CD14-positive monocyte (primary cell): ENCODE data around the gene POLD4. TPM values are rescaled to one million over a fixed set of nuclear protein-coding genes. Genes with fewer than 3 reads are reported as not detected.

Experiments used
- DNase-seq, 3 donors: peaks; one replicate each; pipeline ENCODE4 v3.0.0-alpha.2; 2011 to 2022
- H2AFZ ChIP-seq: 2 replicates; pipeline ENCODE4 v1.6.0; 2012; ENCODE audit warnings: mild to moderate bottlenecking, low read depth, low read length, inconsistent platforms; ENCODE audit not compliant: insufficient read depth, poor library complexity, severe bottlenecking
- H3K27ac ChIP-seq, 2 donors: 1 replicate in 1 of 2; 2 replicates in 1 of 2; pipeline ENCODE4 v1.5.1; 2012 to 2013; ENCODE audit warnings: low read length in 2 of 2, control low read depth in 1 of 2, inconsistent platforms in 1 of 2, low read depth in 1 of 2, mild to moderate bottlenecking in 1 of 2
- H3K27me3 ChIP-seq, 2 donors: one replicate each; pipeline versions ENCODE4 v1.6.0 to v1.6.1; 2011 to 2013; ENCODE audit warnings: low read length in 2 of 2; ENCODE audit not compliant: control insufficient read depth in 2 of 2, insufficient read depth in 2 of 2
- H3K36me3 ChIP-seq, 2 donors: replicated peaks in 1 of 2; 1 replicate in 1 of 2; 2 replicates in 1 of 2; pipeline versions ENCODE4 v1.5.1 to v1.6.1; 2012 to 2013; ENCODE audit warnings: low read length in 2 of 2, control low read depth in 1 of 2, inconsistent platforms in 1 of 2, mild to moderate bottlenecking in 1 of 2; ENCODE audit not compliant: insufficient read depth in 2 of 2, control insufficient read depth in 1 of 2
- H3K4me1 ChIP-seq, 2 donors: 1 replicate in 1 of 2; 2 replicates in 1 of 2; pipeline versions ENCODE4 v1.5.1 to v1.6.1; 2012 to 2013; ENCODE audit warnings: low read length in 2 of 2, control low read depth in 1 of 2, inconsistent platforms in 1 of 2, mild to moderate bottlenecking in 1 of 2, moderate library complexity in 1 of 2; ENCODE audit not compliant: insufficient read depth in 2 of 2, control insufficient read depth in 1 of 2
- H3K4me2 ChIP-seq: replicated peaks from 2 replicates; pipeline ENCODE3; 2012; ENCODE audit warnings: low read length, moderate library complexity, mild to moderate bottlenecking; ENCODE audit not compliant: poor library complexity, severe bottlenecking; ENCODE audit errors: extremely low read depth
- H3K4me3 ChIP-seq, 3 experiments: fragments of 200-600 bp in 1 of 3; sonication (generic) in 1 of 3; replicated peaks in 1 of 3; 1 replicate in 2 of 3; 2 replicates in 1 of 3; pipeline ENCODE4 v1.5.1; 2011 to 2013; ENCODE audit warnings: low read length in 3 of 3, mild to moderate bottlenecking in 3 of 3, control low read depth in 2 of 3, low read depth in 2 of 3, inconsistent platforms in 1 of 3, moderate library complexity in 1 of 3
- H3K79me2 ChIP-seq: 2 replicates; pipeline ENCODE4 v1.6.0; 2012; ENCODE audit warnings: mild to moderate bottlenecking, control low read depth, inconsistent platforms, low read length, moderate library complexity; ENCODE audit not compliant: insufficient read depth
- H3K9ac ChIP-seq: 2 replicates; pipeline ENCODE4 v1.6.0; 2017; ENCODE audit warnings: low read length, mild to moderate bottlenecking; ENCODE audit not compliant: insufficient read depth, poor library complexity, severe bottlenecking
- H3K9me3 ChIP-seq, 2 donors: replicated peaks in 1 of 2; 1 replicate in 1 of 2; 2 replicates in 1 of 2; pipeline versions ENCODE4 v1.5.1 to v1.6.1; 2012 to 2013; ENCODE audit warnings: low read length in 2 of 2, control low read depth in 1 of 2; ENCODE audit not compliant: control insufficient read depth in 1 of 2, insufficient read depth in 1 of 2
- H4K20me1 ChIP-seq: 2 replicates; pipeline ENCODE4 v1.6.0; 2012; ENCODE audit warnings: mild to moderate bottlenecking, low read length, control low read depth, moderate library complexity; ENCODE audit not compliant: insufficient read depth
- H3K27ac Mint-ChIP-seq, 7 donors: one replicate each; pipeline ENCODE4 v1.8.0; 2020; ENCODE audit warnings: mild to moderate bottlenecking in 7 of 7, mixed read lengths in 7 of 7, moderate library complexity in 6 of 7, inconsistent platforms in 2 of 7
- H3K27me3 Mint-ChIP-seq, 3 donors: one replicate each; pipeline ENCODE4 v1.8.0; 2021 to 2022; ENCODE audit warnings: low read depth in 3 of 3, mild to moderate bottlenecking in 3 of 3, mixed read lengths in 3 of 3, moderate library complexity in 3 of 3, inconsistent platforms in 1 of 3
- H3K36me3 Mint-ChIP-seq, 2 donors: one replicate each; pipeline ENCODE4 v1.8.0; 2020; ENCODE audit warnings: mixed read lengths in 2 of 2, inconsistent platforms in 1 of 2, mild to moderate bottlenecking in 1 of 2
- H3K4me1 Mint-ChIP-seq: one replicate; pipeline ENCODE4 v1.8.0; 2020; ENCODE audit warnings: mild to moderate bottlenecking, mixed read lengths
- H3K4me3 Mint-ChIP-seq, 2 donors: one replicate each; pipeline ENCODE4 v1.8.0; 2020; ENCODE audit warnings: mild to moderate bottlenecking in 2 of 2, mixed read lengths in 2 of 2, moderate library complexity in 1 of 2
- H3K9me3 Mint-ChIP-seq, 7 donors: one replicate each; pipeline ENCODE4 v1.8.0; 2020 to 2022; ENCODE audit warnings: mixed read lengths in 7 of 7, mild to moderate bottlenecking in 6 of 7, moderate library complexity in 6 of 7, inconsistent platforms in 2 of 7
- WGBS: methylation state at CpG from one replicate; pipeline ENCODE4 v1.1.5; 2013; ENCODE audit warnings: missing lambda C conversion rate; ENCODE audit not compliant: insufficient coverage; 5-methylcytosine and 5-hydroxymethylcytosine counted together
- intact Hi-C, 2 donors: fragments of 100-400 bp; cut with micrococcal nuclease; formaldehyde crosslinking; loops; one replicate each; pipeline versions ENCODE4 v1.15.0 to v1.15.1; 2023
- polyA plus RNA-seq, 3 donors: library from polyadenylated mRNA; depleted of rRNA in 1 of 3; unstranded in 2 of 3; stranded (reverse) in 1 of 3; fragments of 300-500 nt in 2 of 3; fragments of >200 nt in 1 of 3; fragmentation: Illumina TruSeq in 2 of 3; gene quantifications; 1 replicate in 2 of 3; 2 replicates in 1 of 3; pipeline ENCODE4 v1.2.3, GENCODE V29; 2012 to 2021
- TF ChIP-seq, protein P1 (sequence below): fragments of 200-600 bp; IDR thresholded peaks from one replicate; pipeline ENCODE4 v1.8.0; 2022; ENCODE audit warnings: antibody characterized with exemption, mild to moderate bottlenecking

The POLD4 gene
- polyA plus RNA-seq, 3 donors: 157 to 205 (median 176) TPM

- peaks cover 38% of the 10 kb centered on the region for H3K4me1 Mint-ChIP-seq
- Histone ChIP-seq H3K4me1 (peaks cover 39 to 45% of the 10 kb centered on the region in 2 donors), H3K27me3 (peaks cover 0 to 4% of the 10 kb centered on the region in 2 donors), H3K36me3 (peaks cover 0 to 1% of the 10 kb centered on the region in 2 donors), H3K9me3 (no peaks in the 10 kb centered on the region), H3K9ac (peak overlapping the region; percentile 60), H3K27ac (peak overlapping the region; percentile 61 to 67), H2AFZ (peak overlapping the region; percentile 91), H3K4me2 (peak overlapping the region; percentile 92), H3K79me2 (no peaks in the 10 kb centered on the region), H4K20me1 (no peaks in the 10 kb centered on the region), H3K4me3 (peak overlapping the region; percentile 63 to 91 (median 85))
- DNase-seq: peak in 1 of 3 donors; percentile 26
- TF ChIP-seq, protein P1, sequence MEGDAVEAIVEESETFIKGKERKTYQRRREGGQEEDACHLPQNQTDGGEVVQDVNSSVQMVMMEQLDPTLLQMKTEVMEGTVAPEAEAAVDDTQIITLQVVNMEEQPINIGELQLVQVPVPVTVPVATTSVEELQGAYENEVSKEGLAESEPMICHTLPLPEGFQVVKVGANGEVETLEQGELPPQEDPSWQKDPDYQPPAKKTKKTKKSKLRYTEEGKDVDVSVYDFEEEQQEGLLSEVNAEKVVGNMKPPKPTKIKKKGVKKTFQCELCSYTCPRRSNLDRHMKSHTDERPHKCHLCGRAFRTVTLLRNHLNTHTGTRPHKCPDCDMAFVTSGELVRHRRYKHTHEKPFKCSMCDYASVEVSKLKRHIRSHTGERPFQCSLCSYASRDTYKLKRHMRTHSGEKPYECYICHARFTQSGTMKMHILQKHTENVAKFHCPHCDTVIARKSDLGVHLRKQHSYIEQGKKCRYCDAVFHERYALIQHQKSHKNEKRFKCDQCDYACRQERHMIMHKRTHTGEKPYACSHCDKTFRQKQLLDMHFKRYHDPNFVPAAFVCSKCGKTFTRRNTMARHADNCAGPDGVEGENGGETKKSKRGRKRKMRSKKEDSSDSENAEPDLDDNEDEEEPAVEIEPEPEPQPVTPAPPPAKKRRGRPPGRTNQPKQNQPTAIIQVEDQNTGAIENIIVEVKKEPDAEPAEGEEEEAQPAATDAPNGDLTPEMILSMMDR: no peak
- peaks cover 4 to 17% (median 12%) of the 10 kb centered on the region in 3 donors for H3K27me3 Mint-ChIP-seq
- intact Hi-C loops: loop anchor here (1.0 to 2.0 kb wide), 3 partner anchors 40 to 54 kb away; partner anchors contain the start of gene GRK2 (in 2 of the 2)
- H3K9me3 Mint-ChIP-seq: no peaks in the 10 kb centered on the region
- H3K4me3 Mint-ChIP-seq: peak overlapping the region; percentile 93 to 99
- 0% methylated on average over 1 of the region's 10 CpGs for WGBS
- peak overlapping the region; percentile 84 to 97 (median 90) for H3K27ac Mint-ChIP-seq
- H3K36me3 Mint-ChIP-seq: peaks cover 1% of the 10 kb centered on the region in 2 donors
Measured at GRCh38 chr11:67316882-67317204, 36.5 kb downstream of the POLD4 start.

- intact Hi-C loops: no loop called here
- Mint-ChIP-seq H3K27ac (peak overlapping the region in 1 of 7 donors; percentile 68), H3K9me3 (no peaks in the 10 kb centered on the region), H3K36me3 (peaks cover 10 to 15% of the 10 kb centered on the region in 2 donors), H3K4me1 (peaks cover 40% of the 10 kb centered on the region), H3K27me3 (peaks cover 4 to 15% (median 12%) of the 10 kb centered on the region in 3 donors), H3K4me3 (no peak overlapping the region)
- Histone ChIP-seq H4K20me1 (no peaks in the 10 kb centered on the region), H3K9ac (no peak overlapping the region), H3K9me3 (no peaks in the 10 kb centered on the region), H2AFZ (no peak overlapping the region), H3K4me1 (peaks cover 43 to 49% of the 10 kb centered on the region in 2 donors), H3K4me3 (no peak overlapping the region), H3K36me3 (peaks cover 12 to 14% of the 10 kb centered on the region in 2 donors), H3K79me2 (no peaks in the 10 kb centered on the region), H3K27ac (no peak overlapping the region), H3K4me2 (no peak overlapping the region), H3K27me3 (peaks cover 0 to 4% of the 10 kb centered on the region in 2 donors)
- WGBS: 98% methylated on average over 6 of the region's 9 CpGs
- TF ChIP-seq, protein P1: no peak
- DNase-seq: no peak
Measured at GRCh38 chr11:67315325-67315909, 37.9 kb downstream of the POLD4 start.
